ENCODE results near the gene MTA2.

- no peak for TF ChIP-seq CTCF (IDR thresholded peaks at IDR 0.05; ENCODE audit: poor library complexity, severe bottlenecking)
- TF ChIP-seq TAF1 (IDR thresholded peaks at IDR 0.05; ENCODE audit: low read depth): no peak
- no peak for TF ChIP-seq EZH2 (IDR thresholded peaks at IDR 0.05; ENCODE audit: borderline replicate concordance, insufficient read depth, low read length, poor library complexity, severe bottlenecking)
- TF ChIP-seq REST (IDR thresholded peaks at IDR 0.05; ENCODE audit: borderline replicate concordance): no peak
- no peak for TF ChIP-seq EP300 (conservative IDR thresholded peaks at IDR 0.05; ENCODE audit: poor library complexity, severe bottlenecking)
Observed at GRCh38 chr11:62566247-62566646, 35.4 kb downstream of the MTA2 start.
